IMR-90 (cell line): ENCODE measurements around the gene SNAPIN. TPM values are rescaled to one million over a fixed set of nuclear protein-coding genes. Genes with fewer than 3 reads are reported as not detected.
A peak's percentile ranks its signal among the peaks of the same experiment; 100 is the strongest.

Experiments used
- ATAC-seq: fragments of 200-7000 bp; cut with Tn5 transposase; 2 replicates; pipeline ENCODE4 v1.9.1; 2020; ENCODE audit warnings: low read depth, mild to moderate bottlenecking, moderate library complexity
- BruUV-seq: library from RNA; stranded (reverse); fragments of 400-500 nt; replicated peaks from 2 replicates; lab custom pipeline; 2021; lab: Mats Ljungman, UMichigan
- CTCF ChIA-PET: fragments of 300-600 bp; formaldehyde crosslinking; extraction: SDS; loops from one replicate; lab custom pipeline; 2021; ENCODE audit warnings: antibody characterized with exemption; lab: Yijun Ruan, JAX
- POLR2A ChIA-PET: fragments of 300-600 bp; sonication (Branson Sonifier 250); formaldehyde crosslinking; loops from one replicate; lab custom pipeline; 2022; ENCODE audit warnings: antibody characterized with exemption; ENCODE audit not compliant: unreplicated experiment; lab: Charles Lee
- DNase-seq: peaks from one replicate; pipeline ENCODE4 v3.0.0; 2013
- H2AFZ ChIP-seq: replicated peaks from 2 replicates; pipeline ENCODE3; 2013; ENCODE audit warnings: low read length, mild to moderate bottlenecking; ENCODE audit not compliant: poor library complexity
- H2AK5ac ChIP-seq: 2 replicates; pipeline ENCODE4 v1.6.1; 2013; ENCODE audit warnings: low read depth, low read length, inconsistent platforms
- H2AK9ac ChIP-seq: replicated peaks from 2 replicates; pipeline ENCODE3; 2013; ENCODE audit warnings: mild to moderate bottlenecking, low read depth, low read length, moderate library complexity; ENCODE audit not compliant: poor library complexity
- H2BK120ac ChIP-seq: 2 replicates; pipeline ENCODE4 v1.6.1; 2013; ENCODE audit warnings: low read depth, low read length, inconsistent platforms
- H2BK15ac ChIP-seq: 3 replicates; pipeline ENCODE4 v1.6.1; 2013; ENCODE audit warnings: low read depth, low read length, inconsistent platforms
- H2BK20ac ChIP-seq: 2 replicates; pipeline ENCODE4 v1.6.1; 2013; ENCODE audit warnings: low read depth, mild to moderate bottlenecking, inconsistent platforms, low read length, moderate library complexity
- H2BK5ac ChIP-seq: 2 replicates; pipeline ENCODE4 v1.6.1; 2013; ENCODE audit warnings: mild to moderate bottlenecking, low read depth, low read length, inconsistent platforms; ENCODE audit not compliant: poor library complexity, severe bottlenecking
- H3K14ac ChIP-seq: replicated peaks from 2 replicates; pipeline ENCODE4 v1.6.1; 2013; ENCODE audit warnings: low read depth, low read length, inconsistent platforms
- H3K18ac ChIP-seq: 2 replicates; pipeline ENCODE4 v1.6.1; 2013; ENCODE audit warnings: low read depth, low read length, control low read depth
- H3K23ac ChIP-seq: 2 replicates; pipeline ENCODE4 v1.6.1; 2013; ENCODE audit warnings: low read depth, low read length, inconsistent platforms
- H3K27ac ChIP-seq: 2 replicates; pipeline ENCODE4 v1.5.1; 2013; ENCODE audit warnings: mild to moderate bottlenecking, control low read depth, low read length; ENCODE audit not compliant: insufficient read depth
- H3K27me3 ChIP-seq: 2 replicates; pipeline ENCODE4 v1.6.1; 2013; ENCODE audit warnings: low read length; ENCODE audit not compliant: control insufficient read depth, insufficient read depth
- H3K36me3 ChIP-seq: 2 replicates; pipeline ENCODE4 v1.6.1; 2013; ENCODE audit warnings: low read length, mixed read lengths; ENCODE audit not compliant: control insufficient read depth, insufficient read depth
- H3K4ac ChIP-seq: 2 replicates; pipeline ENCODE4 v1.6.1; 2013; ENCODE audit warnings: low read depth, low read length, inconsistent platforms
- H3K4me1 ChIP-seq: 2 replicates; pipeline ENCODE4 v1.6.1; 2013; ENCODE audit warnings: low read length, mixed read lengths; ENCODE audit not compliant: control insufficient read depth, insufficient read depth
- H3K4me2 ChIP-seq: 2 replicates; pipeline ENCODE4 v1.6.1; 2013; ENCODE audit warnings: low read depth, mild to moderate bottlenecking, control low read depth, low read length, moderate library complexity
- H3K4me3 ChIP-seq: 2 replicates; pipeline ENCODE4 v1.5.1; 2013; ENCODE audit warnings: low read depth, mild to moderate bottlenecking, control low read depth, low read length, moderate library complexity; ENCODE audit not compliant: insufficient read depth
- H3K56ac ChIP-seq: 2 replicates; pipeline ENCODE4 v1.6.1; 2013; ENCODE audit warnings: low read length, inconsistent platforms; ENCODE audit not compliant: insufficient read depth; ENCODE audit errors: extremely low read depth
- H3K79me1 ChIP-seq, 2 experiments: 2 replicates each; pipeline ENCODE4 v1.6.1; 2013; ENCODE audit warnings: low read length in 2 of 2, inconsistent platforms in 1 of 2, low read depth in 1 of 2
- H3K9ac ChIP-seq: 2 replicates; pipeline ENCODE4 v1.6.1; 2013; ENCODE audit warnings: low read depth, low read length, control low read depth
- H3K9me1 ChIP-seq: 2 replicates; pipeline ENCODE4 v1.6.1; 2013; ENCODE audit warnings: low read length, inconsistent platforms; ENCODE audit not compliant: insufficient read depth
- H3K9me3 ChIP-seq: 2 replicates; pipeline ENCODE4 v1.6.1; 2013; ENCODE audit warnings: low read length; ENCODE audit not compliant: control insufficient read depth, insufficient read depth
- H4K20me1 ChIP-seq: 2 replicates; pipeline ENCODE4 v1.6.1; 2013; ENCODE audit warnings: low read length, inconsistent platforms; ENCODE audit not compliant: insufficient read depth
- H4K5ac ChIP-seq: 2 replicates; pipeline ENCODE4 v1.6.1; 2013; ENCODE audit warnings: mild to moderate bottlenecking, low read depth, low read length, control low read depth
- H4K8ac ChIP-seq, 2 experiments: 2 replicates each; pipeline ENCODE4 v1.6.1; 2013; ENCODE audit warnings: low read depth in 2 of 2, low read length in 2 of 2, control low read depth in 1 of 2, inconsistent platforms in 1 of 2
- H4K91ac ChIP-seq: 2 replicates; pipeline ENCODE4 v1.6.1; 2013; ENCODE audit warnings: low read depth, low read length, inconsistent platforms; ENCODE audit not compliant: insufficient read depth
- BHLHE40 ChIP-seq: fragments of 150-350 bp; IDR thresholded peaks from 2 replicates; pipeline ENCODE4 v1.6.1; 2016; ENCODE audit warnings: mild to moderate bottlenecking, low read depth, low read length
- MAFK ChIP-seq: IDR thresholded peaks from 2 replicates; pipeline ENCODE4 v1.6.1; 2012; ENCODE audit warnings: low read depth, low read length, improper control_type of control experiment
- MAZ ChIP-seq: IDR thresholded peaks from 2 replicates; pipeline ENCODE4 v1.6.1; 2012; ENCODE audit warnings: low read depth, mild to moderate bottlenecking, low read length, improper control_type of control experiment, moderate library complexity, borderline replicate concordance
- NFE2L2 ChIP-seq: fragments of 150-350 bp; IDR thresholded peaks from 2 replicates; pipeline ENCODE4 v1.6.1; 2016; ENCODE audit warnings: low read depth, mild to moderate bottlenecking, low read length
- POLR2A ChIP-seq: IDR thresholded peaks from 2 replicates; pipeline ENCODE4 v1.6.1; 2012; ENCODE audit warnings: mild to moderate bottlenecking, low read depth, low read length
- RAD21 ChIP-seq: IDR thresholded peaks from 2 replicates; pipeline ENCODE4 v1.6.1; 2012; ENCODE audit warnings: low read length, improper control_type of control experiment
- RFX5 ChIP-seq: IDR thresholded peaks from 2 replicates; pipeline ENCODE4 v1.8.0; 2012; ENCODE audit warnings: low read depth, mild to moderate bottlenecking, low read length, moderate library complexity
- WGBS, 2 experiments: methylation state at CpG; one replicate each; pipeline versions ENCODE4 v1.1.5 to v1.1.7; 2013; ENCODE audit warnings: missing lambda C conversion rate in 2 of 2; ENCODE audit not compliant: insufficient read length in 1 of 2; ENCODE audit errors: extremely low coverage in 2 of 2; 5-methylcytosine and 5-hydroxymethylcytosine counted together
- dilution Hi-C: fragments of 300-500 bp; cut with HindIII; formaldehyde crosslinking; loops from one replicate; pipeline ENCODE4 v1.14.3; 2018; ENCODE audit warnings: low sequenced_read_pairs; ENCODE audit not compliant: unreplicated experiment
- in situ Hi-C: fragments of 300-500 bp; cut with MboI; formaldehyde crosslinking; loops from 3 replicates; pipeline ENCODE4 v1.14.3; 2019; ENCODE audit warnings: low sequenced_read_pairs, inconsistent platforms, mixed read lengths
- intact Hi-C: fragments of 100-400 bp; cut with micrococcal nuclease; formaldehyde crosslinking; loops from 2 replicates; pipeline ENCODE4 v1.10.0; 2022
- polyA plus RNA-seq, 3 experiments: library from polyadenylated mRNA; depleted of rRNA; stranded (reverse); fragments of >200 nt; gene quantifications; 2 replicates each; pipeline ENCODE4 v1.2.3, GENCODE V29; 2012; ENCODE audit warnings: low replicate concordance in 1 of 3
- total RNA-seq: library from RNA; depleted of rRNA; stranded (reverse); fragments of >200 nt; gene quantifications from 2 replicates; pipeline ENCODE4 v1.2.3, GENCODE V29; 2012
- TF ChIP-seq, protein P1 (sequence below): conservative IDR thresholded peaks from 2 replicates; pipeline ENCODE4 v1.5.1; 2012; ENCODE audit warnings: mild to moderate bottlenecking, low read depth, low read length, improper control_type of control experiment
- TF ChIP-seq, protein P2 (sequence below): fragments of 150-350 bp; IDR thresholded peaks from 2 replicates; pipeline ENCODE4 v1.6.1; 2017; ENCODE audit warnings: mild to moderate bottlenecking, antibody characterized with exemption, low read length, low read depth

Gene SNAPIN
- total and polyA plus RNA-seq, 2 of the 4 experiments (the other 2 are of a cell fraction), result 37.4 to 40.9 TPM

GRCh38 chr1:153647346-153647714, 11.2 kb upstream of the SNAPIN start:
- peak; percentile 40 for ATAC-seq
- no peak overlapping the region for H3K23ac ChIP-seq
- peak overlapping the region; percentile 63 for H2AFZ ChIP-seq
- dilution Hi-C loops (no loop called here), in situ Hi-C loops (loop anchor here (10.0 kb wide), 1 partner anchor 133 kb away; no protein-coding TSS in a partner anchor), intact Hi-C loops (no loop called here)
- H3K56ac ChIP-seq, result no peak overlapping the region
- no peak overlapping the region for H2BK20ac ChIP-seq
- ChIA-PET POLR2A (no interaction called here), CTCF (no interaction called here)
- no peak overlapping the region for H3K9ac ChIP-seq
- no peak overlapping the region for H3K4me3 ChIP-seq
- H4K5ac ChIP-seq, result no peak overlapping the region
- no peak overlapping the region for H4K91ac ChIP-seq
- peaks cover 4% of the 10 kb centered on the region; the same call in 1 of the 2 replicates for H4K20me1 ChIP-seq
- H2AK9ac ChIP-seq, result no peak overlapping the region
- no peaks in the 10 kb centered on the region for H3K27me3 ChIP-seq
- H3K14ac ChIP-seq, result no peak overlapping the region
- no peak overlapping the region for H2BK120ac ChIP-seq
- no peak overlapping the region for H2AK5ac ChIP-seq
- no peak overlapping the region for H3K18ac ChIP-seq
- H3K27ac ChIP-seq, result no peak overlapping the region
- no peak overlapping the region for H4K8ac ChIP-seq
- no peak overlapping the region for H3K4ac ChIP-seq
- no peak for TF ChIP-seq RFX5
- no peak for TF ChIP-seq MAZ
- TF ChIP-seq BHLHE40, result no peak
- TF ChIP-seq RAD21, result no peak
- no peak for TF ChIP-seq NFE2L2
- no peak for TF ChIP-seq POLR2A
- TF ChIP-seq, protein P1, sequence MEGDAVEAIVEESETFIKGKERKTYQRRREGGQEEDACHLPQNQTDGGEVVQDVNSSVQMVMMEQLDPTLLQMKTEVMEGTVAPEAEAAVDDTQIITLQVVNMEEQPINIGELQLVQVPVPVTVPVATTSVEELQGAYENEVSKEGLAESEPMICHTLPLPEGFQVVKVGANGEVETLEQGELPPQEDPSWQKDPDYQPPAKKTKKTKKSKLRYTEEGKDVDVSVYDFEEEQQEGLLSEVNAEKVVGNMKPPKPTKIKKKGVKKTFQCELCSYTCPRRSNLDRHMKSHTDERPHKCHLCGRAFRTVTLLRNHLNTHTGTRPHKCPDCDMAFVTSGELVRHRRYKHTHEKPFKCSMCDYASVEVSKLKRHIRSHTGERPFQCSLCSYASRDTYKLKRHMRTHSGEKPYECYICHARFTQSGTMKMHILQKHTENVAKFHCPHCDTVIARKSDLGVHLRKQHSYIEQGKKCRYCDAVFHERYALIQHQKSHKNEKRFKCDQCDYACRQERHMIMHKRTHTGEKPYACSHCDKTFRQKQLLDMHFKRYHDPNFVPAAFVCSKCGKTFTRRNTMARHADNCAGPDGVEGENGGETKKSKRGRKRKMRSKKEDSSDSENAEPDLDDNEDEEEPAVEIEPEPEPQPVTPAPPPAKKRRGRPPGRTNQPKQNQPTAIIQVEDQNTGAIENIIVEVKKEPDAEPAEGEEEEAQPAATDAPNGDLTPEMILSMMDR, result no peak
- TF ChIP-seq, protein P2, sequence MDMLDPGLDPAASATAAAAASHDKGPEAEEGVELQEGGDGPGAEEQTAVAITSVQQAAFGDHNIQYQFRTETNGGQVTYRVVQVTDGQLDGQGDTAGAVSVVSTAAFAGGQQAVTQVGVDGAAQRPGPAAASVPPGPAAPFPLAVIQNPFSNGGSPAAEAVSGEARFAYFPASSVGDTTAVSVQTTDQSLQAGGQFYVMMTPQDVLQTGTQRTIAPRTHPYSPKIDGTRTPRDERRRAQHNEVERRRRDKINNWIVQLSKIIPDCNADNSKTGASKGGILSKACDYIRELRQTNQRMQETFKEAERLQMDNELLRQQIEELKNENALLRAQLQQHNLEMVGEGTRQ, result no peak
- TF ChIP-seq MAFK, result no peak
- H3K9me3 ChIP-seq, result no peaks in the 10 kb centered on the region
- no TSS peak for BruUV-seq
- no peak overlapping the region for H2BK15ac ChIP-seq
- no peaks in the 10 kb centered on the region for H3K4me1 ChIP-seq
- no peak overlapping the region for H3K4me2 ChIP-seq
- peaks cover 26% of the 10 kb centered on the region for H3K36me3 ChIP-seq
- peaks cover 3 to 34% of the 10 kb centered on the region in 2 experiments; a peak in 3 of 4 replicates for H3K79me1 ChIP-seq
- DNase-seq, result no peak
- no CpG with 5 or more reads among the region's 2 CpGs for WGBS, 2 experiments
- no peak overlapping the region for H2BK5ac ChIP-seq
- peaks cover 8% of the 10 kb centered on the region for H3K9me1 ChIP-seq
